Measurements from ENCODE around the gene BCAS1.

GRCh38 chr20:54102543-54102942 is 32.1 kb upstream of the BCAS1 start:
- TF ChIP-seq, protein P1, sequence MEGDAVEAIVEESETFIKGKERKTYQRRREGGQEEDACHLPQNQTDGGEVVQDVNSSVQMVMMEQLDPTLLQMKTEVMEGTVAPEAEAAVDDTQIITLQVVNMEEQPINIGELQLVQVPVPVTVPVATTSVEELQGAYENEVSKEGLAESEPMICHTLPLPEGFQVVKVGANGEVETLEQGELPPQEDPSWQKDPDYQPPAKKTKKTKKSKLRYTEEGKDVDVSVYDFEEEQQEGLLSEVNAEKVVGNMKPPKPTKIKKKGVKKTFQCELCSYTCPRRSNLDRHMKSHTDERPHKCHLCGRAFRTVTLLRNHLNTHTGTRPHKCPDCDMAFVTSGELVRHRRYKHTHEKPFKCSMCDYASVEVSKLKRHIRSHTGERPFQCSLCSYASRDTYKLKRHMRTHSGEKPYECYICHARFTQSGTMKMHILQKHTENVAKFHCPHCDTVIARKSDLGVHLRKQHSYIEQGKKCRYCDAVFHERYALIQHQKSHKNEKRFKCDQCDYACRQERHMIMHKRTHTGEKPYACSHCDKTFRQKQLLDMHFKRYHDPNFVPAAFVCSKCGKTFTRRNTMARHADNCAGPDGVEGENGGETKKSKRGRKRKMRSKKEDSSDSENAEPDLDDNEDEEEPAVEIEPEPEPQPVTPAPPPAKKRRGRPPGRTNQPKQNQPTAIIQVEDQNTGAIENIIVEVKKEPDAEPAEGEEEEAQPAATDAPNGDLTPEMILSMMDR (IDR thresholded peaks at IDR 0.05): no peak
- TF ChIP-seq POLR2A (IDR thresholded peaks at IDR 0.05): no peak
